HG02870 (cell line): ENCODE measurements around the gene LAPTM5.

ENCODE experiments used
- ATAC-seq: cut with Tn5 transposase; IDR thresholded peaks from one replicate; pipeline ENCODE4 v1.9.1; 2021; ENCODE audit warnings: mild to moderate bottlenecking, moderate library complexity; ENCODE audit not compliant: unreplicated experiment

LAPTM5 gene

DNA sequence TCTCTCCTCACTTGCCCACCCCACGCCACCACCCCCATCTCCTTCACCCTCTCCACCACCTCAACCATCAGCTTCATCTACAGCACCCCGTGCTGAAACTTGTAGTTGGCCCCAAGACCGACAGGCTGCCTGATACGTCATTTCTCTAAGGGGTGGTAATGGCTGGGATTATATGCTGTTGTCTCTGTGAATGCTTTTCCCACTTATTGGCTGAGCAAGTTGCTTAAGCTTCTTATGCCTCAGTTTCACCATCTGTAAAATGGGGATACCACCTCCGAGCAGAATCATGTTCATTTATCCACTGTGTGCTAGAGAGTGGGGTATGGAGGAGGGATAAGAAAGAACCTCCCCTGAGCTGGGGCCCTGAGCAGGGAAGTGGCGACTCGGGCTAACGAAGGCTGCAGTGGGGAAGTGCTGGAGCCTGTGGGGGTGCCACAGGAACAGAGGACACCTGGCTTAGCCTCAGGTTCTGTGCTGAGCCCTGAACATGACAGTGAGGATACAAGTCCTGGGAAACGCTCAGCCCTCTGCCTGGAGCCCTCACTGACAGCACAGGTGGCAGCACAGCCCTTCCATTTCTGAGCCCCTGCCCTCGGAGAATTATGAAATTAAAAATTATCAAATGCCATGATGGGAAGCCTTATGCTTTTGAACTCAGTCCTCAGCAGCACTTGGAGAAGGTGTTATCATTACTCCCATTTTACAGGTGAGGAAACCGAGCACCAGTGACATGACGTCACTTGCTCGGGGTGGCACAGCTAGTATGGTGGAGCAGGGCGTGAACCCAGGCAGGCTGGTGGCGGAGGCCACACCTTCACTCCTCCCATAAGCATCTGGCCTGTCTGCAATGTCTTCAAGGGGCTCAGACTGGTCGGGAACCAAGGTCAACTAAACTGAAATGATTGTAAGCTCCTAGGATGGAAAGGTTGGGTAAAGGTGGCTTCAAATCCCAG is 37.0 kb downstream of the LAPTM5 start:
- ATAC-seq = no peak

DNA sequence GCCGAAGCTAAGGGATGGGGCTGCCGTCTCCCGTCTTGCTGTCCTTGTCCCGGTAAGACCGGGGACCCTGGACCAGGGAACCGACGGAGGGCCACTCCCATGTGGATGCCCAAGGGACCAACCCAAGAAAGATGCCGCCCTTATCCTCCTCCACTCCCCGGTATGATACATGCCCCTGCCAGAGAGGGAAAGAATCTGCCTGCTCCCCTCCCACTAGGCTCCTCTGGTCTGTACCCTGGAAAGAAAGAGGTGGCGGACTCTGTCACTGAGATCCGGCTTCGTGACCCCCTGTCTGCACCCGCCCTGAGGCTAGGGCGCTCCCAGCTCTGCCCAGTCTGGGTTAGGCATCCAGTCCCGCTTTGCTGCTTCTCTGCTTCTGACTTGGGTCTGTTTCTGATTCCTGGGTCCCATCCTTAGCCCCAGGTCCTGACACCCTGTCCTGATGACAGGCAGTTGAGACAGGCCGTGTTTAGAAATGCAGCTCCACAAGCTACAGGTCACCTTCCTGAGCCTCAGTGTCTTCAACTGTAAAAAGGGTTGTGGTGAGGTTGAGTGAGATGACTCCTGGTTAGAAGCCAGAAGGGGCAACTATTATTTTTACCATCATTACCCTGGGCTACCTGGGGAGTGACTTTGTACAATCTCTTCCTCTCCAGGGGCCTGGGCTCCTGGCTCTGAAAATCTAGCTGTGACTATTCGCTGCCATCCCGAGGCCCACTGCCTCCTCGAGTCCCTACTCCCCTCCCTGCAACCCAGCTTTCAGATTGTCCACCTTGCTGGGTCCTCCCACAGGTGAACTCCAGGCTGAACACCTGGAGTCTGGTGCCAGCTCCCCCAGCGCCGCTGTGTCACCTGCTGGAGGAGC is 37.9 kb downstream of the LAPTM5 start:
- no peak for ATAC-seq

DNA sequence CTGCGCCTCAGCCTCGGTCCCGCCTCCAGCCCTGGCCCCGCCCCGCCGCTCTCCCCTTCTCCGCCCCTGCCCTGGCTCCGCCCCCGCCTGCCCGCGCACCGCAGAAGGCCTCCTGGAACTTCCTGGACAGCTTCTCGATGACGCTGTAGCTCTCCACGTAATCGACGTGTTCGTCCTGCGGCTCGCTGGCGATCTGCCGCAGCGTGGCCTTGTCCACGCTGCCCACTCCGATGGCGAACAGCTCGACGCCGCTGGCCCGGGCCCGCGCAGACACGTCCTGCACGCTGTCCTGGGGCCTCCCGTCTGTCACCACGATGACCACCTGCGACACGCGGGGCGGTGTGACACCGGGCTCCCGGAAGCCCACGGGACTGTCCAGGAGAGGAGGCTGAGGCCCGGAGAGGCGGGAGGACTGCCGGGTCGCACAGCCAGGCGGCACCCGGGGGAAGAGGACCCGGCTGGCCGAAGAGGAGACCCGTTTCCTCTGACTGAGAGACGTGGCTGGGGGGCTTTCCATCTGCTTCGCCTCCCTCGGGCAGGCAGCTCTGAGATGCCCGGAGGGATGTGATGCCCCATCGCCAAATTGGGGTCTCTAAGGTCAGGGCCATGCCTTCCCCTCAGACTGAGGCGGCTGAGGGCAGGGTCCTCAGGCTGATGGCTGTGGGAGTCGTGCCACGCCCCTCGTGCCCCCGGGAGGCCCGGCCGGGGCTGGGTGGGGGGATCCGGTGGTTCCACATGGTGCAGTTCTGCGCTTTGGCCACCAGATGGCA is 38.8 kb downstream of the LAPTM5 start:
- peak; percentile 52 for ATAC-seq

DNA sequence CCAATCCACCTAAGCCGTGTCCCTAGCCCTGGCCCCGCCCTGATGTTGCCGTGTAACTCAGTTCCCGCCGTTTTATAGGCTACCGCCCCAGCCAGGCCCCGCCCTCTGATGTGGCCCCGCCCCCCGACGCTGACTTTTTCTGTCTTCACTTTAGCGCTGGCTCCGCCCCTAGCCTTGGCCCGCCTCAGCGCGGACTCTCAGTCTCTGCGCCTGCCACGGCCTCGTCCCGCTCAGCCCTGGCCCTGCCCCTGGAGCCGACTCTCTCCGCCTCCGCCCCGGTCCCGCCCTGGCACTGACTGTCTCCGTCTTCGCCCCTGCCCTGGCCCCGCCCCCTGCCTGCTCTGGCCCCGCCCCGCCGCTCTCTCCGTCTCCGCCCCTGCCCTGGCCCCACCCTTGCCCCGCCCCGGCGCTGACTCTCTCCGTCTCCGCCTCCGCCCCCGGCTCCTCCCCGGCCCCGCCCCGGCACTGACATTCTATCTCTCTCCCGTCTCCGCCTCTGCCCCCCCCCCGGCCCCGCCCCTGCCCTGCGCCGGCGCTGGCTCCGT is 39.4 kb downstream of the LAPTM5 start:
- ATAC-seq = peak; percentile 79

DNA sequence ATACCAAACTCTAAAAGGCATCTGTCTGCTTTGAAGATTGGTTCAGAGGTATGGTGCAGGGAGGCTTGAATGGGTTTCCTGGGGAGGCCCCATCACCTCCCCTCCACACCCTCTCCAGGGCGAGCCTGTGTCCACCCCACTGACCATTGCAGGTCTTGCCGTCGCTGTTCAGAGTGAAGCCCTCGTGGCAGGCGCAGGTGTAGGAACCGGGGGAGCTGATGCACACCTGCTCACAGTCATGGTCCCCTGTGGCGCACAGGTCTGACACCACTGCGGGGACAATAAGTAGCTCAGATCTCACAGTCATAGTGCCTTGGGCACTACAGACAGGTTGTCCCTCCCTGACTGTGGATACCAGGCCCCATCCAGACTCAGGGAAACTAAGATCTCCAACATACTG is 40.9 kb downstream of the LAPTM5 start:
- ATAC-seq = no peak

DNA sequence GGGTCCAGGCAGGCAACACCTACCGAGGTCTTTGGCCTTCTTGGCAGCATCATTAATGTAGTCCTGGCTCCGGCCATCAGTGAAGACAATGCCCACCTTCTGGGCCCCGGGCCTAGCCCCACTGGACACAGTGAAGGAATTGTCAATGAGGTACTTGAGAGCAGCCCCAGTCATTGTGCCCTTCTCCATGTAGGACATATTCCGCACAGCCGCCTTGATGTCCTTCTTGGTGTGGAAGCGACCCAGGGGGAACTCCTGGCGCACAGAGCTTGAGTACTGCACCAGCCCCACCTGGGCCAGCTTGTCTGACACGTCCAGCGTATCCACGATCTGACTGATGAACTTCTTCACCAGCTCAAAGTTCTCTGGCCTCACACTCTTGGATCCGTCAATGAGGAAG is 41.7 kb downstream of the LAPTM5 start:
- no peak for ATAC-seq

DNA sequence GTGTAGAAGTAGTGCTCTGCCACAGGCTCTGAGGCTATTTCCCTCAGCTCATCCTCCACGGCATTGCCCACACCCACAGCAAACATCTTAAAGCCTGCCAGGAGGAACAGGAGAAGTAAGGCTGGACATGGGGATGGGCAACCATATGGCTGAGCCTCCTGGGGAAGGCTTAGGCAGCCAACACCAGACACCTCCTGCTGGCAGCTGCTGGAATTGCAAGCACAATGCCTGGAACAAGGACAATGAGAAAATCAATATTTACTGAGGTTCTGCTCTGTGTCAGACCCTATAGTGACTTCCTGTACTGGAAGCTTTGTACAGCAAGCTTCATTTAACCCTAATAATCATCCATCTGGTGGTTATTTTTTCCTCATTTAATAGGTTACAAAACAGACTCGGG is 42.4 kb downstream of the LAPTM5 start:
- no peak for ATAC-seq

DNA sequence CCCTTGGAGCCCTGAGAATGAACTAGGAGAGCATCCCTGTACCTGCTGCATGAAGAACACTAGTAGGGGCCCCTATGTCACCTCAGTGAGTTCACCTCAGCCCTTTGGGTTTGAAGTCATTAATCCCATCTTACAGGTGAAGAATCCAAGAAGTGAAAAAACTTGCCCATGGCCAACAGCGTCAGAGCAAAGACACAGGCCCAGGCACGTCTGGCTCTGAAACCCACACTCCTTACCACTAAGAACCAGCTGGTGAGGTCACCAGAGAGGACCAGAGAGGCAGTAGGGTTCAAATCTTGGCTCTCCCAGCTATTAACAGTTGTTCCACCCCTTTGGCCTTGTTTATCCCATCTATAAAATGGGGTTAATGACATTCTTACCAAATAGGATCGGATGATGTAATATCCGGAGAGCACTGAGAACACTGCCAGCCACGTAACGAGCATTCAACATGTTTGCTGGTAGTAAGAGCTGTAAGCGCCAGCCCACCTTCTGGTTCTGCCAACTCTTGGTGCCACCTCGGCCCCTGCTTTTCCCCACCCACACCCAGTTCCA is 43.0 kb downstream of the LAPTM5 start:
- ATAC-seq = no peak

DNA sequence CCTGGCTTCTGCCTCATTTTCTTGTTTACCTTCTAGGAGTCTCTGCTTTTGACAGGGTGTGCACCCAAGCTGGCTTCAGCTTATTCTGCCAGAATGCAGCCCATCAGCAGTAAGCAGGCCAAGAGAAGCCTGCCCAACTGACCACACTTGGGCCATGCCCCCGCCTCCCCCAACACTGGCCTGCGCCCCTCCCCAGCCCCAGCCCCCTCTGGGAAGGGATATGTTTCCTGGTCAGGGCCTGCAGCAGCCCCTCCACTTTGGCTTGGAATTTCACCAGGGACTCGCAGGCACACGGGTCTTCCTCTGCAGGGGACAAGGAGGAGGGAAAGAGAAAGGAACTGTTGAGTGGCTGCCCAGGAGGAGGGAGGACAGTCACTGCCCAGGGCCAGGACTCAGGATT is 43.5 kb downstream of the LAPTM5 start:
- ATAC-seq = no peak

DNA sequence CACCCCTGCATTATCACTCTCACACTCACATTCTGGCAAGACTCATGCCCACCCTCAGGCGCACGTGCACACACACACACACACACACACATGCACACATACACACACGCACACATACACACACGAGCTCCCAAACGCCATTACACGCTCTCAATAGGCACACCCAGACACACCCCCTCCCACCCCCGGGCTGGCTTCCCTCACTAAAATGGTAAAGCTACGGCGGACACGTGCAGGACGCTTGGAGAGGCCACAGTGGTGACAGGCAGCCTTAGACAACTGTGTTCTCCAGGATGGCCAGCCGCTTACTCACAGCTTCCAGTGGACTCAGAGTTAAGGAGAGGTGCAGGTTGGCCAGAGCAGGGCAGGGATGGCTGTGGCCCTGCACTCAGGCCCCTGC is 44.3 kb downstream of the LAPTM5 start:
- ATAC-seq = no peak

DNA sequence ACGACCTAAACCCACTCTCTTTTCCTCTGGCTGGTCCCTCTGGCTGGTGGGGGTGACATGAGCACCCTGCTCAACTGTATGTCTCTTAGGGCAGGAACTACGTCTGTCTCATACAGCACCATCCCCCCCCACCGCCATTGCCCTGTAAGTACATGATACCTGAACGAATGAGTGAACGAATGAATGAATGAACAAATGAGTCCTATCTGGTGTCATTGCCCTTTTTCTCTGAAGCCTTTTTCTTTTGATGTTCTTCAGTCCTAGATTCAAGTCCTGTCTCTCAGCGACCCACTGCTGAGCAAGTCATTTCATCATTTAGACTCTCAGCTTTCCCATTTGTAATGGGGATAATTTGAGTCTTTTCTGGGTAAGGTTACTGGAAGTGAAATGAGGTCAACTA is 45.0 kb downstream of the LAPTM5 start:
- no peak for ATAC-seq

DNA sequence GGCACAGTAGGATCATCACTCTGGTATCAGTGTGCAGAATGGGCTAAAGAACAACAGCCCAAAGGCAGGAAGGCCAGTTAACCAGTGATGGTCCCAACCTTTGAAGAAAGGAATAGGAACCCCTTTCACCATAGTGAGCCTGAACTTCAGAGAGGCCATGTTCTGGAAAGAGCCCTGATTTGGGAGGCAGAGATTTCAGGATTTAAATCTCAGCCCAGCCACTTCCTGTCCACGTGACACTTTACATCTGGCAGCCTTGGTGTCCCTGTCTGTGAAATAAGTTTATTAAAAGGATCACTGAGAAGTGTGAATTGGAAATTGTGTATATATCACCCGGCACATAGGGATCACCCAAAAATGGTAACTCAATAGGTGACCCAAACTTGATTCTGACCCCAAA is 47.2 kb downstream of the LAPTM5 start:
- no peak for ATAC-seq

DNA sequence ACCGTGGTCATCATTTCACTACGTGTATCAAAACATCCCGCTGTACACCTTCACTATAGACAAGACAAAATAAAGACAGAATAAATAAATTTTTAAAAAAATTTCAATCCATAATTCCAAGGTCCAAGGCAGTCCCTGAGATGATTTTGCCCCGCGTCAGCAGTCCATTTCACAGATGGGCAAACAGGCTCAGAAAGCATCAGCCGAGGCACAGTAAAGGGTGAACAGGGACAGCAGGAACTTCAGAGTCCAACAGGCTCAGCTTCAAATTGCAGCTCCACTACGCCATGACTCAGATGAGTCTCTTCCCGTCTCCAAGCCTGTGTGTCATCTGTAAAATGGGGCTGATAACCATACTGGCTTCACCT is 49.2 kb downstream of the LAPTM5 start:
- no peak for ATAC-seq

DNA sequence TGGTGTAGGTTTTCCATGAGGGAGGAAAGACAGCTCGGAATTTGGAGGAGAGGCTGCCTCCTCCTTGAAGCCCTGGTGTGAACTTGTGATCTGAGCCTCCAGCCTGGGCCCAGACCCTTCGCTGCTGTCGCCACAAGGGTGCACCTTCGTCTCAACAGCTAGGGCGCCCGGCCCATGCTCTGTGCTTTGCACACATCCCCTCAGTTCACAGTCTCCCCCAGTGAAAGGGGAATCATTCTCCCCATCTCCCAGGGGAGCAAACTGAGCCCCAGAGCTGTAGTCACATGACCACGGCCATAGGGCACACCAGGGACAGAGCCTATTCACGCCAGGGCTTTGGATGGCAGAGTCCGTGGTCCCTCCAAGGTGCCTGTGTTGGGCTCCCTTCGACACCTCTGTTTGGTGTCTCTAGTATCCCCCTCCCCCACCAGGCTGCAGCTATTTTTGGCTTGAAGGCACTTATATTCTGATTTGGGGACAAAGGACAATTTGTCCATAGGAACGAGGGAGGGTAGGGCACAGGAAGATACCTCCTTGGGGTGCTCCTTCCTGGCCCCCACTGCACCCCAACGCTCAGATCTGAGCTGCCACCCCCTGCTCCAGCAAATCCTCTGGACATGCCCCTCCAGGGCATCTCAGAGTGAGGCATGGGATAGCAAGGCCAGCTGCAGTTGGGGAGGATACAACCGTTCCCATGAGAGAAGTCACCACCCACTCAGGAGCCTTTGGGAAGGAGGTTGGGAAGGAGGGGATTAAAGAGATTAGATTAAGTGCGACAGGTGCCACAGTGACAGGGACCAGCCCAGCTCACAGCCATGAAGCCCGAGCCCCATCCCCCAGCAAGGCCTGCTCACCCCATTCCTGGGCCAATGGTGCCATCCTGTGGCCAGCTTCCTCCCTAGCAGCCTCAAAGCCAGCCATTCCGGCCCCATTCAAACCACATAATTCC is 49.9 kb downstream of the LAPTM5 start:
- no peak for ATAC-seq

DNA sequence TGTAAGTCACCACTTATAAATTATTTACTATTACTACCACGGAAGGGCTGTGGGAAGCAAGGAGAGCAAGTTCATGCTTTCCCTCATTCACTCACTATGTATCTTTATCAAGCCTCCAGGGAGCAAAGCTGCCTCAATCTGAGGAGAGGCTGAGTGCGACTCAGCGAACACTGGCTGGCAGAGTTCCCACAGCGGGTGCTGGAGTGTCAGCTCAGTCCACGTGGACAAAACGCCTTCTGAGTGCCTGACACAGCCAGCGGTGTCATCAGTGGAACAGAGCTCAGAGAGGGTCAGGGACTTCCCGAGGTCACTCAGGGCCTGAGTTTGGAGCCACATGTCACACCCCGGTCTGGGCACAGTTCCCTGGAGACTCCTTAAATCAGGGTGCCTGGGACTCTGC is 51.0 kb downstream of the LAPTM5 start:
- ATAC-seq = no peak

DNA sequence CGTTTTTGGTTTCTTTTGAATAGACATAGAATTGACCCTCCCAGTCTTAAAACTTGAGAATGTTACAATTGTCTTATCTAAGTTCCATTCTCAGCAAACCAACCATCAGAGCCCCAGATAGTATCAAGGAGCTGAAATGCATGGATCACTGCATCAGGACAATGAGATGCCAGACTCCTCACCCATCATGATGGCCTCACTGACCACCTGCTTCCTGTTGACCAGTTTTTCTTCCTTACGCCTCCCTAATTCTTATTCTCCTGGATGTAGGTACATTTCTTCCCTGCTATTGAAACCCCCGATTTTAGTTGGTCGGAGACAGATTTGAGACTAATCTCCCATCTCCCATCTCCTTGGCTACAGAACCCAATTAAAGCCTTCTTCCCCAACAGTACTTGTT is 51.9 kb downstream of the LAPTM5 start:
- ATAC-seq = no peak

DNA sequence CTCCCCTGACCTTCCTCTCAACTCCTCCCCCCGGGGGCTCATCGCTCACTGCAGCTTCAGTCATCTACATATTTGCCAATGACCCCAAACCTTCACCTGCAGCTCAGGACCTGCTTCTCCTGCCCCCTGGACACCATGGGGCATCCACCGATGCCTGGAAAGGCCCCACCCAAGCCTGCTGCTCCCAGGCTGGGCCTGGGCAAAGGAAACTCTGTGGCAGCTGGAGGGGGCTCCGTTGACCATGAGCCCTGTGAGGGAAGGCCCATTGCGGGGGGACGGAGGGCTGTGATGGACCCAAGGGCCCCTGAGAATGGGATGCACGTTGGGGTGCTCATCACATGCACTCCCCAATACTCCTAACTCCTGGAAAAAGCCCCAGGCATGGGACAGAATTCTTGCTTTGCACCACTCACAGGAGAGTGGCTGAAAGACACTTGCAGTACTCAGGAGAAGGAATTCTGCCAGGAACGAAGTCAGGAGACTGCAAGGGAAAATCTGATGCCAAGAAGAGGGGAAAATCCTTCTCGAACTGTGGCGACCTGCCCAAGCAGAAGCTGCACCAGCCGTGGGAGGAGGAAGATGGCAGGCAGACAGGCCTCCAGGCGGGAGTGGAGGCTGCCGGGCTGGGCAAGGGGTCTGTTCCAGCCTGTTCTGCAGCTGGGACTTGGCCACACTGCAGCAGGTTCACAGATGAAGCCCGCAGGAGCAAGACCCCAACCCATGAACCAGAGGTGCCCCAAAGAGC is 52.6 kb downstream of the LAPTM5 start:
- ATAC-seq = no peak

DNA sequence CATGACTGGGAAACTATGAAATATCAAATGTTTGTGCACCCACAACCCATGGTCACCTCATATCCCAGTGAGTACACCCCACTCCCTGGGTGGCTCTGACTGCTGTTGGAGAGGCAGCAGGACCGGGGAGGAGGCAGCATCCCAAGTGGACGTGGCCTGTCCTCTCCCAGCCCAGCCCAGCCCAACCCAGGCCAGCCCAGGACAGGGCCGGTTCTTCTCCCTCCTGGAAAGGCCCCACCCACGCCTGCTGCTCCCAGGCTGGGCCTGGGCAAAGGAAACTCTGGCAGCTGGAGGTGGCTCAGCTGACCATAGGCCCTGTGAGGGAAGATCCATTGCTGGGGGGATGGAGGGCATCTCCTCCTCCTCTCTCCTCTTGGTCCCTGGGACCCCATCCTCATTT is 53.3 kb downstream of the LAPTM5 start:
- no peak for ATAC-seq

DNA sequence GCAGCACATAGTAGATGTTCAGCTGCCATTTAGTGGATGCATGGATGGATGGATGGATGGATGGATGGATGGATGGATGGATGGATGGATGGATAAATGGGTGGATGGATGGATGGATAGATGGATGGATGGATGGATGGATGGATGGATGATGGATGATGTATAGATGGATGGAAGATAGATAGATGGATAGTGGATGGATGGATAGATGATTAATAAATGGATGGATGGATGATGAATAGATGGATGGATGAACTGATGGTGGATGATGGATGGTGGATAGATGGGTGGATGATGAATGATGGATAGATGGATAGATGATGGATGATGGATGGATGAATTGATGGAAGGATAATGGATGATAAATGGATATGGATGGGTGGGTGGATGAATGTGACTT is 54.8 kb downstream of the LAPTM5 start:
- ATAC-seq = no peak
